Progenitor cell of endocrine pancreas (in vitro differentiated cells): ENCODE data around the gene CBFA2T3. TPM values are rescaled to one million over a fixed set of nuclear protein-coding genes. Genes with fewer than 3 reads are reported as not detected.

Experiments used
- DNase-seq: peaks from one replicate; pipeline ENCODE4 v3.0.0; 2021; ENCODE audit warnings: low spot score; ENCODE audit not compliant: unreplicated experiment
- H3K27ac Mint-ChIP-seq: 2 replicates; pipeline ENCODE4 v1.8.0; 2021; ENCODE audit warnings: mild to moderate bottlenecking, moderate library complexity, mixed read lengths
- H3K27me3 Mint-ChIP-seq: 2 replicates; pipeline ENCODE4 v1.8.0; 2021; ENCODE audit warnings: mixed read lengths
- H3K36me3 Mint-ChIP-seq: 2 replicates; pipeline ENCODE4 v1.8.0; 2022; ENCODE audit warnings: mixed read lengths; ENCODE audit not compliant: insufficient read depth
- H3K4me1 Mint-ChIP-seq: 2 replicates; pipeline ENCODE4 v1.8.0; 2021; ENCODE audit warnings: low read depth, mixed read lengths
- H3K4me3 Mint-ChIP-seq: 2 replicates; pipeline ENCODE4 v1.8.0; 2021; ENCODE audit warnings: low read depth, mild to moderate bottlenecking, moderate library complexity, mixed read lengths
- H3K9me3 Mint-ChIP-seq: 2 replicates; pipeline ENCODE4 v1.8.0; 2021; ENCODE audit warnings: low read depth, mixed read lengths
- total RNA-seq: library from RNA; stranded (reverse); gene quantifications from 2 replicates; pipeline ENCODE4 v1.2.1, GENCODE V29; 2021
- TF ChIP-seq, protein P1 (sequence below): fragments of 200-600 bp; sonication (generic); IDR thresholded peaks from one replicate; pipeline ENCODE4 v1.5.0; 2021; ENCODE audit warnings: antibody characterized with exemption, mild to moderate bottlenecking; ENCODE audit not compliant: unreplicated experiment

Gene CBFA2T3
- total RNA-seq, 1 donor from 2014 or later = 12.9 TPM

DNA sequence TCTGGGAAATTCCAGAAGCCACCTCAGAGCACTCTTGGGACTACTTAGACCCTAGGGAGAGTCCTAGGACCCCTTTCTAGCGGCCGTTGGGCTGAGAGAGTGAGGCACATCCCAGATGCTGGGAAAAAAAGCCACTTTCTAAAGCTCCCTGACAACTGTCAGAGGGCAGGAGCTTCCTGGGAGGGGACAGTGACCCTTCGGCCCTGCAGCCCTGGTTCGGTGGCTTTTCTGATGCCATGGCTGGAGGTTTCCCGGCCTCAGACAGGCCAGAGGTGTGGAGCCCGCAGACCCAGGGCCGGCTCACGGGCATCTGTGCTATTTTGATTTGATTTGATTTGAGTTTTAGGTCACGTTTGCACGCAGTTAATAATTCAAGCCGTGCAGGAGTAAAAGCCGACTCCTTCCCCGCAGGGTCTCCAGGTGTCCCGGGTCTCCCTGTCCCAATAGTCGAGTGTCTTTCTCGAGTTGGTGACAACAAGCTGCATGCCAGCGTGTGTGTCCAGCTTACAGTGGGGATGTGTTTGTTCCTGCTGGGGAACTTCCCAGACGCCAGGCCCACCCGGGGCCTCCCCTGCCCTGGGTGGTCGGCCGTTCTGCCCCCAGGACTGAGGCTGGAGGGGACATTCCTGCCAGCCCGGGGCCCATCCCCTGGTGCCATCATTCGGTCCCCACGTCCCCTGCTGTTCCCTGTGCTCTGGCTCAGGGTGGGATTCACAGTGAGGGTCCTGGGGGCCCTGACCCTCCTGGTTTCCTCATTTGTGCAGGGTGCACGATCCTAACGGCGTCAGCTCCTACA lies 1.0 kb upstream of the CBFA2T3 start:
- TF ChIP-seq, protein P1, sequence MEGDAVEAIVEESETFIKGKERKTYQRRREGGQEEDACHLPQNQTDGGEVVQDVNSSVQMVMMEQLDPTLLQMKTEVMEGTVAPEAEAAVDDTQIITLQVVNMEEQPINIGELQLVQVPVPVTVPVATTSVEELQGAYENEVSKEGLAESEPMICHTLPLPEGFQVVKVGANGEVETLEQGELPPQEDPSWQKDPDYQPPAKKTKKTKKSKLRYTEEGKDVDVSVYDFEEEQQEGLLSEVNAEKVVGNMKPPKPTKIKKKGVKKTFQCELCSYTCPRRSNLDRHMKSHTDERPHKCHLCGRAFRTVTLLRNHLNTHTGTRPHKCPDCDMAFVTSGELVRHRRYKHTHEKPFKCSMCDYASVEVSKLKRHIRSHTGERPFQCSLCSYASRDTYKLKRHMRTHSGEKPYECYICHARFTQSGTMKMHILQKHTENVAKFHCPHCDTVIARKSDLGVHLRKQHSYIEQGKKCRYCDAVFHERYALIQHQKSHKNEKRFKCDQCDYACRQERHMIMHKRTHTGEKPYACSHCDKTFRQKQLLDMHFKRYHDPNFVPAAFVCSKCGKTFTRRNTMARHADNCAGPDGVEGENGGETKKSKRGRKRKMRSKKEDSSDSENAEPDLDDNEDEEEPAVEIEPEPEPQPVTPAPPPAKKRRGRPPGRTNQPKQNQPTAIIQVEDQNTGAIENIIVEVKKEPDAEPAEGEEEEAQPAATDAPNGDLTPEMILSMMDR = no peak
- peaks cover 2% of the 10 kb centered on the region for H3K27me3 Mint-ChIP-seq
- no peak for DNase-seq
- H3K4me3 Mint-ChIP-seq = no peak overlapping the region
- H3K9me3 Mint-ChIP-seq = no peaks in the 10 kb centered on the region
- no peaks in the 10 kb centered on the region for H3K36me3 Mint-ChIP-seq
- no peaks in the 10 kb centered on the region for H3K4me1 Mint-ChIP-seq
- no peak overlapping the region for H3K27ac Mint-ChIP-seq

GRCh38 chr16:88976366-88977017 lies 515 bp downstream of the CBFA2T3 start:
- Mint-ChIP-seq H3K9me3 (no peaks in the 10 kb centered on the region), H3K27me3 (peaks cover 5% of the 10 kb centered on the region), H3K4me3 (no peak overlapping the region), H3K36me3 (no peaks in the 10 kb centered on the region), H3K4me1 (no peaks in the 10 kb centered on the region), H3K27ac (no peak overlapping the region)
- no peak for DNase-seq
- TF ChIP-seq, protein P1 = no peak

GRCh38 chr16:88975511-88976061 lies 1.4 kb downstream of the CBFA2T3 start:
- TF ChIP-seq, protein P1 = no peak
- peak overlapping the region; percentile 59 for H3K27ac Mint-ChIP-seq
- no peak overlapping the region for H3K4me3 Mint-ChIP-seq
- H3K36me3 Mint-ChIP-seq = no peaks in the 10 kb centered on the region
- DNase-seq = no peak
- H3K9me3 Mint-ChIP-seq = no peaks in the 10 kb centered on the region
- H3K27me3 Mint-ChIP-seq = peaks cover 5% of the 10 kb centered on the region
- no peaks in the 10 kb centered on the region for H3K4me1 Mint-ChIP-seq

DNA sequence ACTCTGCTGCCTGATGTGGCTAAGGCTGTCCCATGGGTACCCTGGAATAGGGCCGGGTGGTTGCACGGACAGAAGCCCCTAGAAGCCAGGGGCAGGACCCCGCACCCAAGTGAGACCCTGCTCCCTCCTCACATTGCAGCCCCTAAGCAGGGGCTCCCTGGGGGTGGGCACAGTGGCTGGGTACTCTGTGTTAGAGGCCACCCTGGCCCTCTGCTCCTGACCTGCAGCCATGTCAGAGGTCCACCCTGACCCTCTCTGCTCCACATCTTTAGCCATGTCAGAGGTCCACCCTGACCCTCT lies 2.1 kb downstream of the CBFA2T3 start:
- Mint-ChIP-seq H3K9me3 (no peaks in the 10 kb centered on the region), H3K4me1 (no peaks in the 10 kb centered on the region), H3K36me3 (no peaks in the 10 kb centered on the region)

More for the DNA sequence above, 2.1 kb downstream of the CBFA2T3 start:
- DNase-seq = no peak
- no peak overlapping the region for H3K4me3 Mint-ChIP-seq
- TF ChIP-seq, protein P1 = no peak
- peaks cover 5% of the 10 kb centered on the region for H3K27me3 Mint-ChIP-seq
- no peak overlapping the region for H3K27ac Mint-ChIP-seq
